ENCODE measurements around the gene FKBP14. TPM values are rescaled to one million over a fixed set of nuclear protein-coding genes. Genes with fewer than 3 reads are reported as not detected.

The FKBP14 gene, protein sequence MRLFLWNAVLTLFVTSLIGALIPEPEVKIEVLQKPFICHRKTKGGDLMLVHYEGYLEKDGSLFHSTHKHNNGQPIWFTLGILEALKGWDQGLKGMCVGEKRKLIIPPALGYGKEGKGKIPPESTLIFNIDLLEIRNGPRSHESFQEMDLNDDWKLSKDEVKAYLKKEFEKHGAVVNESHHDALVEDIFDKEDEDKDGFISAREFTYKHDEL
- total RNA-seq, result 27.2 and 34.6 TPM in 2 replicates

GRCh38 chr7:30026229-30027064 is at the start of gene FKBP14:
Gene FKBP14, minus strand, starts transcription at chr7:30026702. Its CDS starts 194 bp downstream, at chr7:30026508.

DNA sequence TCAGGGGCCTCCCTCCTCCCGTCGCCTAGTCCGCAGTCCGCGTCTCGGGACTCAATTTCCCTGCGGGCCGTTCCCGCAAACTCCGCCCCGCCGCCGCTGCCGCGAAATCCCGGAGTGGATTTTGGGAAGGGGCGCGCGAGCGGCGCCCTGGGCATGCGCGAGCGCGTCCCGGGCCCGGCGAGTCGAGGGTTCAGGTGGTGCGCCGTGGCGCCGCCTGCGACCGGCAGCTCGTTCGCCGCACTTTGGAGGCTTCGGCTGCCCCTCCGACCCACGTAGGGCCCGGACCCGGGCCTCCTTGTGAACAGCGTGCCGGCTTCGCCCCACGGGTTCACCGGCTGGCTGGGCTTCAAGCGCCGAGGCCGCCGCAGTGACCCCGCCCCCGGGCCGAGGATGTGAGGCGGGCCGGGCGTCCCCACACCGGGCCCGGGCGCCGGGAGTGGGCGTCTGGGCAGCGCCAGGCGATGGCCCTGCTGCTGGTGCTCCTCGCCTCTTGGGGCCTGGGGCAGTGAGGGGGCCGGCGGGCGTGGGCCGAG is 1.8 kb upstream of the FKBP14 start, which contains the start of gene PLEKHA8:
TSS of gene PLEKHA8 (plus strand) at position 197 of the 533 bp plus-strand sequence. CDS start 351 bp downstream, outside the sequence.

DNA sequence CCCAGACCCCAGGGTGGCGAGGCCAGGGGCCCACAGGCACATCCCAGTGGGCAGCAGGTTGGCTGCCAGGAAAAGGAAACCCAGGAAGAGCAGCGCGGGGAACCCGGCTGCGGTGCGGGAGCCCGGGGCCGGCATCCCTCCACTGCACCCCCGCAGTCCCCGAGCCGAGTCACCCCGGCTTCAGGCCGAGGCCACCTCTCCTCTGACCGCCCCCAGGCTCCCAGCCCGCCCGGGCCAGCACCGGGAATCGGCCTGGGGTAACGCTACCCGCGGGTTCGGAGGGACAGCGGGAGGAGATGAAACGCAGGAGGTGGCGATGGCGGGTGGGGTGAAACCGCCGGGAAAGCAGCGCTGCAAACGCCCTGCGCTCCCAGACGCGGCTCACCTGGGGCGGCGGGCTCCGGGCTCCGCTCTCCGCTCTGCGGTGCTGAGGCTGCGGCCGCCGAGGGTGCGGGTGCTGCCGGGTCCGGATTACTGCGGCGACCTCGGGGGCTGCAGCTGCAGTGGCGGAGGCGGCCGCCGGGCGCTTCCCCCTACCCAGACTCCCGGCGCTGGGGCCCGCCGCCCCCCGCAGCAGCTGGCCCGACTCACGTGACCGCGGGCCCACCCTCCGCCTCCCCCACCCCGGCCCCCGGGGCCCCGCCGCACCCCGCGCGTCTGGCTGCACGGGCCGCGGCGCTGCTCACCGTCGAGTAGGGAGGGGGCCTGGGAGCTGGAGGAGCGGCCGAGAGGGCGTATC is 37.1 kb downstream of the FKBP14 start, which contains the start of gene SCRN1:
TSS of gene SCRN1 (minus strand) at position 545 of the 739 bp plus-strand sequence. CDS start 20,734 bp downstream, outside the sequence.

Other genes with a start within 250 kb of the FKBP14 start
- gene WIPF3, start 220.2 kb downstream of the FKBP14 start, total RNA-seq, result not detected in 2 replicates
- gene SCRN1, start 36.9 kb downstream of the FKBP14 start, total RNA-seq, result 95.6 and 111 TPM in 2 replicates
- gene PLEKHA8, start 1.7 kb upstream of the FKBP14 start, total RNA-seq, result 10.8 and 13.3 TPM in 2 replicates
- gene MTURN, start 108.3 kb upstream of the FKBP14 start, total RNA-seq, result 18.7 and 20.3 TPM in 2 replicates

Data from hair follicle dermal papilla cell (primary cell).